Prostate gland (tissue), 2 donors: Measurements from ENCODE around the gene ANXA6. TPM values are rescaled to one million over a fixed set of nuclear protein-coding genes. Genes with fewer than 3 reads are reported as not detected.

ENCODE experiments used
- DNase-seq: peaks from one replicate; pipeline ENCODE4 v3.0.0-alpha.2; 2019; ENCODE audit warnings: low spot score
- H3K27ac ChIP-seq, 2 donors: fragments of 200-600 bp; sonication (generic); 2 replicates each; pipeline ENCODE4 v1.5.1; 2017 to 2019
- H3K27me3 ChIP-seq: fragments of 200-600 bp; sonication (generic); replicated peaks from 2 replicates; pipeline ENCODE4 v1.5.1; 2019; ENCODE audit not compliant: insufficient read depth
- H3K36me3 ChIP-seq, 2 donors: fragments of 200-600 bp; sonication (generic); 1 replicate in 1 of 2; 2 replicates in 1 of 2; pipeline versions ENCODE4 v1.5.1 to v1.8.1; 2017 to 2019
- H3K4me1 ChIP-seq: fragments of 200-600 bp; sonication (generic); replicated peaks from 2 replicates; pipeline ENCODE4 v1.5.1; 2019
- H3K4me3 ChIP-seq, 2 donors: fragments of 200-600 bp; sonication (generic); 2 replicates each; pipeline ENCODE4 v1.5.1; 2017 to 2019
- H3K9me3 ChIP-seq: fragments of 200-600 bp; sonication (generic); 2 replicates; pipeline ENCODE4 v1.5.1; 2017
- CTCF ChIP-seq, 4 experiments: fragments of 200-600 bp in 2 of 4; fragments of 450-650 bp in 2 of 4; sonication (generic) in 2 of 4; IDR thresholded peaks; 1 replicate in 3 of 4; 2 replicates in 1 of 4; pipeline ENCODE4 v1.5.1; 2016 to 2019; ENCODE audit warnings: antibody characterized with exemption in 4 of 4, mild to moderate bottlenecking in 2 of 4, moderate library complexity in 2 of 4
- POLR2A ChIP-seq: fragments of 450-650 bp; IDR thresholded peaks from one replicate; pipeline ENCODE4 v1.6.1; 2016; ENCODE audit warnings: antibody characterized with exemption, mild to moderate bottlenecking
- POLR2AphosphoS5 ChIP-seq: sonication (generic); formaldehyde crosslinking; IDR thresholded peaks from one replicate; pipeline ENCODE4 v1.6.1; 2017; ENCODE audit warnings: antibody characterized with exemption
- WGBS: methylation state at CpG from one replicate; pipeline ENCODE4 v1.1.5; 2018; 5-methylcytosine and 5-hydroxymethylcytosine counted together
- intact Hi-C: fragments of 100-400 bp; cut with DNase I; formaldehyde crosslinking; loops from one replicate; pipeline ENCODE4 v1.14.2; 2022
- total RNA-seq, 2 donors: library from RNA; depleted of rRNA; stranded (reverse); fragments of >200 nt; gene quantifications; one replicate each; pipeline ENCODE4 v1.1.0, GENCODE V29; 2016

Gene ANXA6
- total RNA-seq, 2 donors from 2014 or later = 85.7 to 184 TPM

- Histone ChIP-seq H3K9me3 (no peaks in the 10 kb centered on the region), H3K27ac (no peak overlapping the region), H3K27me3 (no peaks in the 10 kb centered on the region), H3K36me3 (peaks cover 2 to 8% of the 10 kb centered on the region in 2 donors), H3K4me1 (no peaks in the 10 kb centered on the region), H3K4me3 (no peak overlapping the region)
- DNase-seq = no peak
- 72% methylated on average over 6 of the region's 6 CpGs for WGBS
- no peak for TF ChIP-seq POLR2A
- no peak for TF ChIP-seq CTCF (IDR thresholded peaks at IDR 0.05)
- TF ChIP-seq POLR2AphosphoS5 = no peak
- intact Hi-C loops = loop anchor here (10.0 kb wide), 1 partner anchor 174 kb away; no protein-coding TSS in a partner anchor
These were observed 96.8 kb downstream of the ANXA6 start for GRCh38 chr5:151060742-151061141.

GRCh38 chr5:151058891-151059489 is 98.6 kb downstream of the ANXA6 start:
- Histone ChIP-seq H3K27me3 (no peaks in the 10 kb centered on the region), H3K4me3 (no peak overlapping the region), H3K4me1 (no peaks in the 10 kb centered on the region), H3K9me3 (no peaks in the 10 kb centered on the region), H3K36me3 (peaks cover 2 to 12% of the 10 kb centered on the region in 2 donors), H3K27ac (no peak overlapping the region)
- WGBS = 92% methylated on average over 7 of the region's 7 CpGs
- TF ChIP-seq CTCF (IDR thresholded peaks at IDR 0.05) = no peak
- no peak for TF ChIP-seq POLR2AphosphoS5
- no peak for TF ChIP-seq POLR2A
- intact Hi-C loops = no loop called here
- no peak for DNase-seq

GRCh38 chr5:151058301-151058700 is 99.3 kb downstream of the ANXA6 start:
- no peaks in the 10 kb centered on the region for H3K9me3 ChIP-seq
- no peak overlapping the region for H3K4me3 ChIP-seq
- no peak for TF ChIP-seq POLR2AphosphoS5
- no peak for TF ChIP-seq POLR2A
- TF ChIP-seq CTCF (IDR thresholded peaks at IDR 0.05) = no peak
- intact Hi-C loops = no loop called here
- no peak overlapping the region for H3K27ac ChIP-seq
- H3K4me1 ChIP-seq = no peaks in the 10 kb centered on the region
- 78% methylated on average over 5 of the region's 5 CpGs for WGBS
- H3K36me3 ChIP-seq = peaks cover 2 to 12% of the 10 kb centered on the region in 2 donors
- no peak for DNase-seq
- H3K27me3 ChIP-seq = no peaks in the 10 kb centered on the region

- Histone ChIP-seq H3K9me3 (no peaks in the 10 kb centered on the region), H3K36me3 (peaks cover 2 to 11% of the 10 kb centered on the region in 2 donors), H3K27ac (no peak overlapping the region), H3K27me3 (no peaks in the 10 kb centered on the region), H3K4me3 (no peak overlapping the region), H3K4me1 (no peaks in the 10 kb centered on the region)
- 91% methylated on average over 24 of the region's 25 CpGs for WGBS
- TF ChIP-seq POLR2AphosphoS5 = no peak
- no peak for TF ChIP-seq POLR2A
- no peak for TF ChIP-seq CTCF (IDR thresholded peaks at IDR 0.05)
- DNase-seq = no peak
- intact Hi-C loops = no loop called here
These were observed 100.9 kb downstream of the ANXA6 start for GRCh38 chr5:151056379-151057325.
